NOMO-1 (cell line): ENCODE results near the gene DHX29.
A peak's percentile ranks its signal among the peaks of the same experiment; 100 is the strongest.

Source experiments
- DNase-seq, 2 experiments: peaks; one replicate each; lab custom pipeline; 2025; ENCODE audit not compliant: unreplicated experiment in 2 of 2; lab: John Stamatoyannopoulos, UW

DHX29 gene

DNA sequence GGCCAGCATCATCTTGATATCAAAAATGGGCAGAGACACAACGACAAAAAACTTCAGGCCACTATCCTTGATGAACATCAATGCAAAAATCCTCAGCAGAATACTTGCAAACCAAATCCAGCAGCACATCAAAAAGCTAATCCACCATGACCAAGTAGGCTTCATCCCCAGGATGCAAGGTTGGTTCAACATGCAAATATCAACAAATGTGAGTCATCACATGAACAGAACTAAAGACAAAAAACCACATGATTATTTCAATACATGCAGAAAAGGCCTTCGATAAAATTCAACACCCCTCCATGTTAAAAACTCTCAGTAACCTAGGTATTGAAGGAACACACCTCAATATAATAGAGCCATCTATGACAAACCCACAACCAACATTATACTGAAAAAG, 8.8 kb upstream of the DHX29 start:
- DNase-seq = no peak

DNA sequence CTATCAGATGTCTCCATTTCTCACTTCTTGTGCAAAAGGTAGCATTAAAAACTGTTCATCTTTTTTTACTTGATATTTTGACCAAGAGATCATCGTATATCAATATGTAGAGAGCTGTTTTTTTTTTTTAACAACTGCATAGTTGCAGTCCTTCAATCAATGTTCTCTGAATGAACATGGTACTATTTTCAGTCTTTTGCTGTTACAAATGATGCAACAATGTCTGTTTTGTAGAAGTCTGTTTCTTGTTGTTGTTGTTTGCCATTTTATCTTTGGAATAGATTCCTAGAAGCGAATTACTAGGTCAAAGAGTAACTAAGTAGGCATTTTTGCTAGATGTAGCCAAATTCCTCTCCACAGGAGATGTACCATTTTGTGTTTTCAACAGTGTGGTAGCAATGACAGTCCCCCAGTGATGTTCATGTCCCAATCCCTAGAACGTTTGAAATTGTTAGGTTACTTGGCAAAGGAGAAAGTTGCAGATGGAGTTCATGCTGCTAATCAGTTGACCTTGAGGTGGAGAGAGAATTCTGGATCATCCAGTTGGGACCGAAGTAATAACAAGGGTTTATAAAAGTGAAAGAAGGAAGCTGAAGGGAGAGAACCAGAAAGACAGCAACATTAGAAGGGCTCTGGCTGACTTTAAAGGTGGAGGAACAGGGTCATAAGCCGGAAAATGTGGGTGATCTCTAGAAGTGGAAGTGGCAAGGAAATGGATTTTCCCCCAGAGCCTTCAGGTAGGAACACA, 6.5 kb upstream of the DHX29 start:
- DNase-seq = no peak

DNA sequence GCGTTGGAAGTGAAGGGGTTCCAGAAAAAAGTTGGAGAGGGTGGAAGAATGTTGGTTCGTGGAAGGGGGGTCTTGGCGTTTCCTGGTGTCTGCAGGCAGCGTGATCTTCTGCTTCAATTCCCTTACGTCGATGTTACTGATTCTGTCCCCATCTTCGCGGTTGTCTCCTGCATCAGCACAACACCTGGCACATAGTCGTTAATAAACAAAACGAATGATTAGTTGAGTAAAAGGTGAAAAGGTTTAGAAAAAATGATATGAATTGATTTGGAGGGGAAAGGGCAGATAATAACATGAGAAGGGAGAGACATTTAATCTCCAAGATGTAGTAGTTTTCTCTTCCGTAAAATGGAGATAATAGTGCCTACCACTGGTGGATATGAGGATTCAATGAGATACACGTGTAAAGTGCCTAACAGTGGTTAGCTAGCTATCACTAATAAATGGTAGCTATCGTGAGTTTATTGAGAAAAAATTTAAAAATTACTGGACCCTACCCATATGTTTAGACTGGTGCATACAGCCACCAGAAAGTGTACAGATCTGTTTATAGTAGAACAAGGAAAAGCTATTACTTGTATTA, 851 bp upstream of the DHX29 start:
- DNase-seq = peak; percentile 26 to 45

DNA sequence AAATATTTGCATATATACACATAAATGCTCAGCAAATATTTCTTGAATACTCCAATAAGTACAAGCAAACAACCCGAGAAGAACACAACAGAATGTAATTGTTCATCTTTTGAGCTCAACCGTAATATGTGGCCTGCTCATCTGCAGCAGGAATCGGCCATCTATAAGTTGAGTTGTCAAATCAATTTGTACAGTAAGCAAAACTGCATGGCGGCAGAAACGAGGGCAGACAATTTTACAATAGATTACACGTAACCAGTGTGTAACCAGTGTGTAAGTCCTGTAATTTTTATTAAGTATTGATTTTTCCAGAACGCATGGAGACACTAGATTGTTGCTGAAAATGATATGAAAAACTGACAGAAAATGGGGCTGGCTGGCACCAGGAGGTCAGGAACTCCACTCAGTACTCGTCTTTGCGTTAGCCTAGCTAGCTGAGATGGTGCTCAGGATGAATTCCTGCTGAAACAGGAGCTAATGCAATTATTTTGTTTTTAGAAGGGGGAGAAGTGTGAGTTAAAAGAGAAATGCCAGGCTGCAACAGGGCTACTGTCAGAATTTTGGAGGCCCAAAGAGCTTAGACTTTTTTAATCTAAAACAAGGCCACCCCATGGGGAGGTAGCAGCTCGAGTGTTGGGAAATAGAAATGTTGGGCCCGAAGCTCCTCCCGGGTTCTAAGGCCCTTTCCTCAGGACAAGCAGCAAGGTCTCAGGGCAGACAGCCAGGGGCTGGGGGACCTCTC, 682 bp downstream of the DHX29 start:
- peak in 1 of 2 experiments; percentile 29 for DNase-seq

DNA sequence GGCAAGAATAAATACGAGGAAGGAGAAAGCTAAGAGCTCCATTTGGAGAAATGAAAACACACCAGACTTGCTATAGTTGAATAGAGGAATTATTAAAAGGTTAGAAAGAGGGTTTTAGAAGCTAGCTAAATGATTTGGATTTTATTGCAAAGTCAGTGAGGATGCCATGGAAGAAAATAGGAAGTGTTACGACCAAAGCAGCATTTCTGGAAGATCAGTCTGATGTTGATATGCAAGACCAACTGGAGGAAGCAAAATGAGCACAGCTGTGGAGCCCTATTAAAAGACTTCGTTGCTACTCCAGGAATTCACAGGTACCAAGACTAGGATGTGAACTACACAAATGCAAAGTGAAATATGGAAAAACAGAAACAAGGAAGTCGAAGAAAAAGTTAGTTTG, 2.1 kb downstream of the DHX29 start:
- no peak for DNase-seq

DNA sequence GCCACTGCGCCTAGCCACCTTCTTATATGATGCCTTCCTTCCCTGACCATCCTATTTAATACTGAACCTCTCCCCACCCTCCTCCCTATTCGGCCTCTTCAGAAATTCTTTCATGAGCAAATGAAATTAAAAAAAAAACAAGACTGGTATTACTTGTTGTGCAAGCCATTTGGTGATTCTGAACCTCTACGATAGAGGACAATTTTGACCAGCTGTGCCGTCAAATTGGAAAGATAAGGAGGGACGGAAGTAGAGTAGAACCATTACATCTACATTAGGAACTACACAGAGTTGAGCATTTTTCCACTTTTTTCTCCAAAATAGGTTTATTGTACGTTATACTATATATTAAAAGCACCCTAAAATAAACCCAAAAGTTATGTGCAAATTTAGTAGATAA, 2.9 kb downstream of the DHX29 start:
- no peak for DNase-seq

DNA sequence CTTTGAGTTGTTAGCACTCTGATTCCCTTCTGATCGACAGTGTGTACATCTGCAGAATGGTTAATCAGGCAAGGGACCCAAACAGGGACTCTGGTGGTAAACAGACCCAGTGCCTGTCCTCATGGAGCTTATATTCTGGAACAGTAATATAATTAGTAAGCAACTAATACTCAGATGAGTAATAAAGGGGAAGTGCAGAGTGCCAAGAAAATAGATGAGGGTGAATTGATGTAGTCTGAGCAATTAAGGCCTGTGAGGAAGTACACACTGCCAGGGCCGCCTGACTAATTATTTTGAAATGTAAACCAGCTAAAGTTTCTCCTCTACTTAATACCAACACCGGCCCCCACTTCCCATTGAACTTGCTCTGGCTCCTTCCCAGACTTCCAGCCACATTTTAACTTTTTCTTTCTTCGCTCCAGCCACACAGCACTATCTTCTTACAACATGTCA, 4.2 kb downstream of the DHX29 start:
- peak; percentile 42 to 72 for DNase-seq

DNA sequence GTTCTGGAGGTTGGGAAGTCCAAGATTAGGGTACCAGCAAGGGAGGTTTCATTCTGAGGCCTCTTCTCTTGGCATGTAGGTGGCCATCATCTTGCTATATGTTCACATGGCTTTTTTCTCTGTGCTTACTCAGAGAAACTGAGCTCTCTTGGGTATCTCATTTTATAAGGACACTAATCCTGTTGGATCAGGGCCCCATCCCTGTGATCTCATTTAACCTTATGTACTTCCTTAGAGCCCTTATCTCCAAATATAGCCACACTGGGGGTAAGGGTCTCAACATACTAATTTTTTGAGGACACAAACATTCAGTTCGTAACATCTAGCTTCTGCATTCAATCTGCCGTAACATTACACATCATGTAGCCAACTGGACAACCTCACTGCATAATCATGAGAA, 6.6 kb downstream of the DHX29 start:
- DNase-seq = no peak

DNA sequence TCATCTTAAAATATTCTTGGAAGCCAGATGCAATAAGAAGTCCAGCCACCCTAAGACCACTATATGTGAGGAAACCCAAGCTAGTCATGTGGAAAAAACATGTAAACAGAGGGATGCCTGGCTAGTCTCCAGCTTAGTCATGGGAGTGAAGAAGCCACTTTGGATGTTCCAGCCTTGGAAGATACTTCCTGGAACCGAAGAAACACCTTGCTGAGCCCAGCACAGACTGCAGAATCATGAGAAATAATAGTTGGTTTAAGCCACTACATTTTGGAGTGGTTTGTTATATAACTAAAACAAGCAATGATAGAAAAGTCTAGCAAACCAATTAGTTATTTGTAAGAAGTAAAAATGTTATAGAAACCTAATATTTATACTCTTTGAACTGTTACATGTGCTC, 12.6 kb downstream of the DHX29 start:
- DNase-seq = no peak

DNA sequence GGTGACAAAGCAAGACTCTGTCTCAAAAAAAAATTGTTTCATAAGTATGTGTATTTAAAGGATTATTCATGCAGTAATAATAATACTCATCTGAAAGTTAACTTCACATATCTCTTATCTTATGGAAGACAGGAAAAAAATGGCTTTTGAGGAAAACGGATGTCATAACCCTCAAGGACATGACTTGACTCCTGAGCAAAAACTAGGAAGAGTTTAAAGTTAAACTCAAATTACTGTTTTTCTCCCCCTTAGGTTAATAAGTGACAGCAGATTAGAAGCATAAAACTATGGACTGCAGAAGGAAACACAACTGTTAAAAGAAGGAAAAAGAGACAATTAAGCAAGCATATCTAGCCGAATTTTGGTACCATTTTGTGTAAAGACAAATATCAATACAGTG, 16.5 kb downstream of the DHX29 start:
- DNase-seq = no peak

DNA sequence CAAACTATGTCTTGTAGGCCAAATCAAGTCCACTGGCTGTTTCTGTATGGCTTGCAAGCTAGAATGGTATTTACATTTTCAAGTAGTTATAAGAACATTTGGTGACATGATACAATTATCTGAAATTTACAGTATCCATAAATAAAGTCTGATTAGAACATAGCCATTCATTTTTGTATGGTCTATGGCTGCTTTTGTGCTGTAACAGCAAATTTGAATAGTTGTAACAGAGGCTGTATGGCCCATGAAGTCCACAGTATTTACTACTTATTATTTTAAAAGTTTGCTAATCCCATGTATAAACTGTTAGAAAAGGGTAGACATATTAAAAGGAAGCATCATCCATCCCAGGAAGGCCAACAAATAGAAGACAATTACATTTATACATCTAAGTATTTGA, 17.7 kb downstream of the DHX29 start:
- no peak for DNase-seq

DNA sequence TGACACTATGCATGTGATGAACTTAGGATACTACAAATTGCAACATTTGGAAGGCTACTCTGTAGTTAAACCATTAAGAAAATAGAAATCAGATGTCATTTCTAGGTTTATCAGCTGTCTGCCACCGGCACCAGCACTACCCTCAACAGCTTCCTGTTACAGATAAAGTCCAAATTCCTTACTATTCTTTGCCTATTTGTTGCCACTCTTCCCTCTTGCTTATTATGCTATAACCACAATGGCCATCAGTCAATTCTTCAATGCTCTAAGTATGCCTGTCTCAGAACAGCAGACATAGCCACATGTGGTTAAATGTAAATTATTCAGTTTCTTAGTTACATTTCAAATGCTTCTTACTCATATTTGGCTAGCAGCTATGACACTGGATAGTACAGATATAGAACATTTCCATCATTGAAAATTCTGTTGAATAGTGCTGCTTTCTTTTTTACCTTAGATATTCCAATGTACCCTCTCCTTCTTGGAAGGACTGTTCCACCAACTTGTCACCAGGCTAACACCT, 21.0 kb downstream of the DHX29 start:
- no peak for DNase-seq

DNA sequence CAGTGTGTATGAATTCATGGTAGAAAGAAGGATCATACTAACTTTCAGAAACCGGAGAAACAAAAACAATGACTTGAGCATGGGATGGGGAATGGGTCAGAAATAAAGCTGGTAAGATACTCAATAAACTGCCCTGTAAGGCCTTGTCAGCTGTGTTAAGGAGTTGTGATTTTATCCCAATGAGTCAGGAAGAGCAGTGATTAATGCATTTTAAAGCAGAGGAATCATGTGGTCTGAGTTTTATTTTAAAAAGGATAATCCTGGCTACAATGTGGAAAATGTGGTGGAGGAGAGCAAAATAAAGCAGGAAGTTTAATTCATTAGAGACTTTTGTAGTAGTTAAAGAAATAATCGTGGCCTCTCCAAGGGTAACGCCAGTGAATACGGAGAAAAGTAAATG, 28.7 kb downstream of the DHX29 start:
- DNase-seq = no peak

DNA sequence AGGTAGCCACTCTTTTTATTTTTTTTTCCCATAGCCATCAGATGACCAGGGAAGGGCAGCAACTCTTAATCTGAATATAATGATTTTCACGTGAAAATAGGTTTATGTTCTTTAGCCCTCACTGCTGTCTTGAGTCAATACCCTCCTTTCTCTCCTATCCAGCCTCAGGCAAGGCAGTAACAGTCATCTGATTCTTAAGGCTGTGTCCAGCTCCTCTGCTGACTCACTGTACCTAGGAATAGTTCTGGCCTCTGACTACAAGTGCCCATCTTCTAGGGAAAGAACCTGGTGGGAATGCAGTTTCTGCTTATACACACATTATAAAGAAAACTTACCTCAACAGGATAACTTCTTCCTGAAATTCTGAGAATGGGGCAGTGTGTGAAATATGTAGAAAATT, 30.7 kb downstream of the DHX29 start:
- no peak for DNase-seq

DNA sequence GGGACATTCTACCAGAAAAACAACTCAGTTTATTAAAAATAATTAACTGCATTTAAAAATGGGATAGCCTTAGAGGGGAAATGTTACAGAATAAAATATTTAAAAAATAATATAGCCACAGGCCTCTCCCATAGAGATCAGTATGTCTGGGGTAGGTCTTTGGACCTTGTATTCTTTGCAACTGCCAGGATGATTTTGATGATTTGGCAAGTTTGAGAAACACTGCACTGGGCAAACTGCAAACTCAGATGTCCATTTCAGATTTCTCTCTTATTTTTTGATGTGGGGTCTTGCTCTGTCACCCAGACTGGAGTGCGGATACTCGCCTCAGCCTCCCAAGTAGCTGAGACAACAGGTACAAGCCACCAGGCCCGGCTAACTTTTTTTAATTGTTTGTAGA, 49.2 kb downstream of the DHX29 start:
- no peak for DNase-seq

DNA sequence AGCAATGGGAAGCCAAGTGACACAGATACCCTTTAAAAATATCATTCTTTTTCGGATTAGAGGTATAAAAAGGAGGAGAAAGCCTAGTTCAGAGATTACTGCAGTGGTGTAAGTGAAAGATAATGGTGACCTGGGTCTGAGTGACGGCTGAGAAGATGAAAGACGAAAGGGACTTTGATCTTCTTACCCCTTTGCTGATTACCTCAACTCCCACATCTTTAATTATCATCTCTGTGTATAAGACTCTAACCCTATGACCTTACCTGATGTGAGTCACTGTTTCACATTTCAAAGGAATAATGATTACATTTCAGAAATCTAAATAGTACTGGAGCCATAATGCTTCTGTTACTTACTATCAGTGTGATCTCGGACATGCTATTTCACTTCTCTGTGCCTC, 52.7 kb downstream of the DHX29 start:
- DNase-seq = no peak

DNA sequence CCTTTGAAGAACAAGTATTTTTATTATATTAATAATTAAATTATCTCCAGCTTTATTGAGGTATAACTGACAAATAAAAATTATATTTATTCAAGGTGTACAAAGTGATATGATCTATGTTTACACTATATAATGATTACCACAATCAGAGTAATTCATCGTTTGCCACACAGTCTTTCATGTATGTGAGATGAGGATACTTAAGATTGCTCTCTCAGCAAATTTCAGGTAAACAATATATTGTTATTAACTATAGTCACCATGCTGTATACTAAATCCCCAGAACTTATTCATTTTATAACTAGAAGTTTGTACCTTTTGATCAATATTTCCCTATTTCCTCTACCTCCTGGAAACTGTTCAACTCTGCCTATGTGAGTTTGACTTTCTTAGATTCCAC, 57.4 kb downstream of the DHX29 start:
- DNase-seq = no peak

DNA sequence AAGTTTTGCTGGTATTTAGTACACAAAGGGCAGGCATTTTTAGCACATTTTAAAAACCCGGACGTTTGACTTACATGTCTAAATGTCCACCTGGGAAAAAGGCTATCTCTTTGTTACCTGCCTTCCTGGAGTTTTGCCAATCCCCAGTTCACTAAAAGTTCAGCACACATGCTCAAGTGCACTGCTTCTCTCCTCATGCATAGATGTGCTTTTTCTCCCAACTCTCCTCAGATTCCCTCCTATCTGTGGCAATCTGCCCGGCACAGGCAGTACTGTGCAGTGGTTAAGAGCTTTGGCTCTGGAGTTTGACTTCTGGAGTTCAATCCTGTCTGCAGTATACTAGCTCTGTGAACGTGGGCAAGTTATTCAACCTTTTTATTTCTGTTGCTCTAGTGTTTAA, 65.7 kb downstream of the DHX29 start:
- no peak for DNase-seq

DNA sequence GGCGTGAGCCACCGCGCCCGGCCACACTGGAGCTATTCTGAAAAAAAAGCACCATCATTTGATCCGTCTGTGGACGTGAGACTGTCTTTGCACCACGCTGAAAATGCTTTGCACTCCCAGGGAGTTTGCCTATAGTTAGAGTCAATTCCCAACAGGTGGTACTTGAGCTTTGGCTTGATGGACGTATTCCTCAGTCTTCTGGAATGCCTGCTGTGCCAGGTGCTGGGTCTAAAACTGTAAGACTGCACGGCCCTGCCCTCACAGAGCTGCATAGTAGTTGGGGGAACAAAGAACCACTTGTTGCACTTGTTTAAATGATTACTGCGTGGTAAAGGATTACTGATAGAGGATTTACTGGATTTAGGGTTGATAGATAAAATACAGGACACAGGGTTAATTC, 70.7 kb downstream of the DHX29 start:
- no peak for DNase-seq

DNA sequence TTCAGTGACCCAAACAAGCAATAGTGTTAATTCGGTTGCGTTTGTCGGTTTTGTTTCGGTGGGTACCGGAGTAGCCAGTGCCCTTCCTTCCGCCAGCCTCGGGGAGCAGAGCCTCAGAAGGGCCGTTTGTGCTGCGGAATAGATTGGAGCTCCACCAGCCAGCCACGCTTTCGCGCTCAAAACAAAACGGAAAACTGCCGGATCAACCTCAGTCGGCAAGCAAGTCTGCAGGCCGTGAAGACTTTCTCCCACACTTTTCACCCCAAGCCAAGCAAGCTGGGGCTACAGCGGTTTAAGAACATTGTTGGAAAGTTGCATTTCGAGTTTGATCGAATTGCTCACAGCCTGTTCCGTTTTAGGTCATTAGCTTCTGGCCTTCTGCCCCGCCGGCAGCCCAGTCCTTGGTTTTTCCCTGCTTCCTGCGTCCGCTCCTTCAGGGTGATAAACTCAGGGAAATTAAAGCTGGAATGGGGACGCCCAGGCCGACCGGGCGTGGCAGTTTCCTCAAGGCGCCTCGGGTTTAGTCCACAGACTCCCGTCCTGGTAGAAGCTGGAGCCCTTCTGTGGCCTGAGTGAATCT, 73.3 kb downstream of the DHX29 start:
- DNase-seq = no peak
